Lower leg skin (tissue), 3 donors: ENCODE measurements around the gene DMGDH.

ENCODE experiments used
- POLR2A ChIP-seq, 2 donors: fragments of 450-650 bp; IDR thresholded peaks; one replicate each; pipeline ENCODE4 v1.6.1; 2016 to 2017; ENCODE audit warnings: antibody characterized with exemption in 2 of 2, mild to moderate bottlenecking in 1 of 2, moderate library complexity in 1 of 2
- TF ChIP-seq, protein P1 (sequence below), 3 donors: fragments of 450-650 bp; IDR thresholded peaks; one replicate each; pipeline ENCODE4 v1.5.1; 2016; ENCODE audit warnings: antibody characterized with exemption in 3 of 3, mild to moderate bottlenecking in 3 of 3, moderate library complexity in 2 of 3

DNA sequence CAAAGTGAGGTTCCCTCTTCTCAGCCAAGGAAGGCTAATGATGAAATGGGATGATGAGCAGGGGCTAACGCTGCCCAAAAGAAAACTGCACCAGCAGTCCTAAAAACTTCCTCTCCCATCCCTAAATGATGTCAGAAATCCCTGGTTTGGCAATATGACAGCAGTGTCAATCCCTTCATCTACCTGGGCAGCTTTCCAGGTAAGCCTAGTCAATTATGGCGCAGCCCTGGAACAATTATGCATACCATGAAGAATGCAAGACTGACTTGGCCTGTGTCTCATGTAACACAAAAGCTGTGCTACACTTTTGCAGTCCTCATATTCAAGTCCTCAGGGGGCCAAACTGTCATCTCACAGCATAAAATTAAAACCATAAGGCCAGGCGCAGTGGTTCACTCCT, 7.0 kb downstream of the DMGDH start:
- TF ChIP-seq, protein P1, sequence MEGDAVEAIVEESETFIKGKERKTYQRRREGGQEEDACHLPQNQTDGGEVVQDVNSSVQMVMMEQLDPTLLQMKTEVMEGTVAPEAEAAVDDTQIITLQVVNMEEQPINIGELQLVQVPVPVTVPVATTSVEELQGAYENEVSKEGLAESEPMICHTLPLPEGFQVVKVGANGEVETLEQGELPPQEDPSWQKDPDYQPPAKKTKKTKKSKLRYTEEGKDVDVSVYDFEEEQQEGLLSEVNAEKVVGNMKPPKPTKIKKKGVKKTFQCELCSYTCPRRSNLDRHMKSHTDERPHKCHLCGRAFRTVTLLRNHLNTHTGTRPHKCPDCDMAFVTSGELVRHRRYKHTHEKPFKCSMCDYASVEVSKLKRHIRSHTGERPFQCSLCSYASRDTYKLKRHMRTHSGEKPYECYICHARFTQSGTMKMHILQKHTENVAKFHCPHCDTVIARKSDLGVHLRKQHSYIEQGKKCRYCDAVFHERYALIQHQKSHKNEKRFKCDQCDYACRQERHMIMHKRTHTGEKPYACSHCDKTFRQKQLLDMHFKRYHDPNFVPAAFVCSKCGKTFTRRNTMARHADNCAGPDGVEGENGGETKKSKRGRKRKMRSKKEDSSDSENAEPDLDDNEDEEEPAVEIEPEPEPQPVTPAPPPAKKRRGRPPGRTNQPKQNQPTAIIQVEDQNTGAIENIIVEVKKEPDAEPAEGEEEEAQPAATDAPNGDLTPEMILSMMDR (IDR thresholded peaks at IDR 0.05), result no peak
- no peak for TF ChIP-seq POLR2A (IDR thresholded peaks at IDR 0.05)
